ENCODE measurements around the gene KLHL25. TPM values are rescaled to one million over a fixed set of nuclear protein-coding genes. Genes with fewer than 3 reads are reported as not detected.
"Not testable (repeated sequence)": the region's sequence is repeated elsewhere in the genome, so short reads cannot be mapped to it uniquely, and the experiment has no call there.

Gene KLHL25, protein sequence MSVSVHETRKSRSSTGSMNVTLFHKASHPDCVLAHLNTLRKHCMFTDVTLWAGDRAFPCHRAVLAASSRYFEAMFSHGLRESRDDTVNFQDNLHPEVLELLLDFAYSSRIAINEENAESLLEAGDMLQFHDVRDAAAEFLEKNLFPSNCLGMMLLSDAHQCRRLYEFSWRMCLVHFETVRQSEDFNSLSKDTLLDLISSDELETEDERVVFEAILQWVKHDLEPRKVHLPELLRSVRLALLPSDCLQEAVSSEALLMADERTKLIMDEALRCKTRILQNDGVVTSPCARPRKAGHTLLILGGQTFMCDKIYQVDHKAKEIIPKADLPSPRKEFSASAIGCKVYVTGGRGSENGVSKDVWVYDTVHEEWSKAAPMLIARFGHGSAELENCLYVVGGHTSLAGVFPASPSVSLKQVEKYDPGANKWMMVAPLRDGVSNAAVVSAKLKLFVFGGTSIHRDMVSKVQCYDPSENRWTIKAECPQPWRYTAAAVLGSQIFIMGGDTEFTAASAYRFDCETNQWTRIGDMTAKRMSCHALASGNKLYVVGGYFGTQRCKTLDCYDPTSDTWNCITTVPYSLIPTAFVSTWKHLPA
- 1 to 10 TPM in 2 of 3 donors, not detected in 1; 1.2 to 2.6 TPM for polyA plus RNA-seq

DNA sequence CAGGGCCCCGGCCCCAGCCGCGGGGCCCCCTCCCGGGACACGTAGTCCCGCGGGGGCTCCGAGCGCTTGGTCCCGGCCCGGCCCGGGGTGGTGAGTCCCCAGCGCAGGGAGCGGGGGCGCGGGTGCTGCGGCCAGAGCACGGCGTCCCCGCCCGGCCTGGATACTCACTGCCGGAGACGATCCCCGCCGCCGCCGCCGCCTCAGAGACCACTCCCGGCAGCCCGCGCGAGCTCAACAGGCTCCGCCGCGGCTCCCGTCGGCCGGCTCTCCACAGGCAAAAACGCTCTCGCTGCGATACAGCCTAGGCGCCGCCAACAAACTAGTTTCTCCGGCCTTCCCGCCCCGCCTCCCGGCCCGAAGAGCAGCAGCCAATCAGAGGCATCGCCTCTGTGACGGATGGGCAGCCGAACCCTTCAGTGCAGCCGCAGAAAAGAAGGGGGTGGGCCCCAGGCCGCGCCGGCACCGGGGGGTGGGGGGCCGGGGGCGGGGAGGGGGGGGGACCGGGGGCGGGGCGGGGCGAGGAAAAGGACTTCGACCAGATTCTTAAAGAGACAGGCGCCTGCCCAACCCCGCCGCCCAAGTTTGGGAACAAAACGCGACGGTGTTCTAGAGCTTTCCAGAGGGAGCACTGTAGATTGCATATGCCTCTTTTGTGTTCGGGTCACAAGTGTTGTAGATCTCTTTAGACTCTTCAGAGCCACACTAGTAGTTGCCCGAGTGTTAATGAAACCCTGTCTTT is at the start of gene KLHL25:
TSS of gene KLHL25 (minus strand) at position 328 of the 739 bp plus-strand sequence. CDS start 25,115 bp downstream, outside the sequence.
- H3K9me3 Mint-ChIP-seq, result no peaks in the 10 kb centered on the region
- peak within 1 kb of the TSS; percentile 88 to 93 (median 91) for H3K4me3 Mint-ChIP-seq
- H3K27ac Mint-ChIP-seq, result peak within 1 kb of the TSS; percentile 69 to 92 (median 84)
- peak; percentile 90 to 93 (median 92) for DNase-seq
- H3K36me3 Mint-ChIP-seq, result peaks cover 0 to 4% (median 0%) of the 10 kb centered on the region in 3 donors
- peaks cover 5 to 13% (median 6%) of the 10 kb centered on the region in 3 donors for H3K27me3 Mint-ChIP-seq (ENCODE audit: low read depth in 3 of 3)
- H3K4me1 Mint-ChIP-seq, result peaks cover 21 to 33% of the 10 kb centered on the region in 2 donors

DNA sequence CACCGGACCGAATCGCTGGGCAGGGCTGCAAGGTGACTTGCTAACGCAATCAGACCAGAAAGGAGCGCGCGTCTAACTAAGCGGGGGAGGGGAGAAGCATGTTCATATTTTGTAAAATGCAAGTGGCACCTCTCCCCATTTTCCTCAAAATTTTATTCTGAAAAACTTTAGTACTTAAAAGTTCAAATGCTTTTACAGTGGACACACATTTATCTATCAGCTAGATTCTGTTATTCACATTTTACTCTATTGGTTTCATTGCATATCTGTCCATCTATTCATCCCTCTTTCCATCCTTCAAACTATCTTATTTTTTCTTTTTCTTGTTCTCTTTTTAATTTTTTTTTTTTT is 46.1 kb upstream of the KLHL25 start:
- Mint-ChIP-seq H3K36me3 (no peaks in the 10 kb centered on the region), H3K9me3 (no peaks in the 10 kb centered on the region), H3K27ac (no peak overlapping the region), H3K4me3 (peak overlapping the region in 2 of 5 donors; percentile 30 to 70), H3K4me1 (peaks cover 0 to 1% of the 10 kb centered on the region in 2 donors), H3K27me3 (ENCODE audit: low read depth in 3 of 3) (peaks cover 2 to 10% (median 4%) of the 10 kb centered on the region in 3 donors)
- no peak for DNase-seq

DNA sequence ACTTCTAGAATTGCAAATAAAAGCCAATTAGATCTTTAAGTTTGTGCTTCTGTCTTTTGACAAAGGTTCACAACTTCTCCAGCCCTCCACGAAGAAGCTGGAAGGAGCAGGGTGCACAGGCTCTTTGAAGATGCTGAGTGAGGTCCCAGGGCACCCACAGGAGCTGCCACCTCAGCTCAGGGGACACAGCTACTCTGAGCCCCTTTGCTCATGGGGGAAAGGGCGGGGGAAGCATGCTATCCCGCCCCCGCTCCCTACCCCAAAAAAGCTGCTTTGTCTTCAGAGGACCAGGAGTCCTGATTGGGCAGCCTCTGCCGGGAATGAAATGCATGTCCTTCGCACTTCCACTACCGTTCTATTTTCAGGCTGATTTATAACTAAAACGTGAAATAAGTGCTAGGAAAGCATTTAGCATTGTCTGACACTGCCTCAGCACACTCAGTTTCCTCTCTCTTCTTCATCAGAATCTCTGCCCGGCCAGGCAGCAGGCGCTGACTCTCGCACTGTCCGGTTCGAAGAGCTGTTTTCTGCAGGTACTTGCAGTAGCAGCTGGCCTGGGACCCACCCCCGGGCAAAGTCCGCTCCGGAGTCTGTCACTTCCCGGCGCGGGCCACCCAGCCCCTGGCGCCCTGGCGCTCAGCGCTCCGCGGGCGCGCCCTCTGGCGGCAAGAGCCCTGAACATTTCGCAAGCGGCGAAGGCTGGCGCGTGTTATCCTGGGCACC is 45.5 kb upstream of the KLHL25 start:
- Mint-ChIP-seq H3K27ac (peak overlapping the region in 1 of 6 donors; percentile 34), H3K36me3 (no peaks in the 10 kb centered on the region), H3K4me3 (peak overlapping the region in 4 of 5 donors; percentile 30 to 71 (median 57)), H3K4me1 (peaks cover 0 to 1% of the 10 kb centered on the region in 2 donors), H3K9me3 (no peaks in the 10 kb centered on the region), H3K27me3 (ENCODE audit: low read depth in 3 of 3) (peaks cover 2 to 10% (median 4%) of the 10 kb centered on the region in 3 donors)
- peak; percentile 70 to 75 (median 70) for DNase-seq

DNA sequence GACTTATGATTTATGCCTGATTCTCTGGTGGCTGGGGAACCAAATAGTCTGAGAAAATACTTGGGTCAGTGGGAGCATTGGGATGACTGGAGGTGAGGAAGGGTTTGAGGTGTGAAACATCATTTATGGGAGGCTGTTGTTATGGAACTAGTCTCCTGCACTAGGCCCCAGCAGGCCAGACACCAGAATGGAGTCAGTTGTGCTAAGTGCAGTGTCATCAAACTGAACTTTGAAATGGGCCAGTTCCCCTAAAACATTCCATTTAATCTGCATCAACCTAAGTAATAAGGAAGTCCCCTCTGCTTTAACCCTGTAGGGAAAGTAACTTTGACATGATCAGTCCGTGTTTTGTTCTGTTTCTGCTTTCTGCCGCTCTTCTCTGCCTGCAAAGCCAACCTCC is 44.9 kb upstream of the KLHL25 start:
- Mint-ChIP-seq H3K9me3 (no peaks in the 10 kb centered on the region), H3K27me3 (ENCODE audit: low read depth in 3 of 3) (peaks cover 2 to 12% (median 2%) of the 10 kb centered on the region in 3 donors), H3K4me1 (peaks cover 0 to 1% of the 10 kb centered on the region in 2 donors), H3K36me3 (no peaks in the 10 kb centered on the region), H3K4me3 (peak overlapping the region in 2 of 5 donors; percentile 5 to 29), H3K27ac (no peak overlapping the region)
- DNase-seq, result no peak

DNA sequence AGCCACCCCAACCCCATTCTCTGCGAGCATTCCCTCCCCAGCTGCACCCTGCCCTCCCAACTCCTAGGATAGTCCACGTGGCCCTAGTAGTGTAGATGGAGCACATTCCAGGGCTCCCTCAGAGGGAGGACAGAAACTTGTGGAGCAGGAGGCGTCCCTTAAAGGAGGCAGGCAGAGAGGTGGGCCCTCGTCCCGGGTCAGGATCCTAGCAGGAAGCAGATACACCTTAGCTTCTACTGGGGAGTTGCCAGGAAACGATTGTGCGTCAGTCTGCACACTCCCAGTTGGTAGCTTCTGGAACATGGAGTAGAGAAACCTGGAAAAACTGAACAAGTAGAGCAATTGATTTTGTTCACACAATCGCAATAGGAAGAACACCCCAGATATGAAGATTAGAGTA is 43.9 kb upstream of the KLHL25 start:
- Mint-ChIP-seq H3K9me3 (no peaks in the 10 kb centered on the region), H3K36me3 (no peaks in the 10 kb centered on the region), H3K27me3 (ENCODE audit: low read depth in 3 of 3) (peaks cover 2 to 8% (median 2%) of the 10 kb centered on the region in 3 donors), H3K4me1 (peaks cover 0 to 1% of the 10 kb centered on the region in 2 donors), H3K27ac (no peak overlapping the region), H3K4me3 (no peak overlapping the region)
- DNase-seq, result no peak

DNA sequence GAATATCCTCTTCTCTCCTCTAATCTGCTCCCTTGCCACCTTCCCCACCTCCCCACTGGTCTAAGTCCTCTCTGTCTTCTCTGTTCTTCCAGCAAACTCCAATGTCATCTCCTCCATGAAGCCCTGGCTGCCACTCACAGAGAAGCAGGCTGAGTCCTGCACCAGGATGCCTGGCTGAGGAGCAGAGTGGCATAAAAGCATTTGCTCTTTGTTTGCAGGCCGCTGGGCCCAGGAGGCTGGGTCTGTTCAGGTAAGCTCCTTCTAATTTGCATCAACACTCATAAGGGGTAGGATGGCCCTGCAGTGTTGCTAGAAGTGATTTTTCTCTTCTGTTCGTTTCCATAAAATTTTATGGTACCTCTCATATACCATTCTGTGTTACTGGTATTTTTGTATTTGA is 43.2 kb upstream of the KLHL25 start:
- H3K36me3 Mint-ChIP-seq, result no peaks in the 10 kb centered on the region
- H3K4me1 Mint-ChIP-seq, result peaks cover 0 to 1% of the 10 kb centered on the region in 2 donors
- no peak overlapping the region for H3K27ac Mint-ChIP-seq
- no peak for DNase-seq
- H3K27me3 Mint-ChIP-seq (ENCODE audit: low read depth in 3 of 3), result peaks cover 2 to 4% (median 2%) of the 10 kb centered on the region in 3 donors
- no peaks in the 10 kb centered on the region for H3K9me3 Mint-ChIP-seq
- H3K4me3 Mint-ChIP-seq, result no peak overlapping the region

DNA sequence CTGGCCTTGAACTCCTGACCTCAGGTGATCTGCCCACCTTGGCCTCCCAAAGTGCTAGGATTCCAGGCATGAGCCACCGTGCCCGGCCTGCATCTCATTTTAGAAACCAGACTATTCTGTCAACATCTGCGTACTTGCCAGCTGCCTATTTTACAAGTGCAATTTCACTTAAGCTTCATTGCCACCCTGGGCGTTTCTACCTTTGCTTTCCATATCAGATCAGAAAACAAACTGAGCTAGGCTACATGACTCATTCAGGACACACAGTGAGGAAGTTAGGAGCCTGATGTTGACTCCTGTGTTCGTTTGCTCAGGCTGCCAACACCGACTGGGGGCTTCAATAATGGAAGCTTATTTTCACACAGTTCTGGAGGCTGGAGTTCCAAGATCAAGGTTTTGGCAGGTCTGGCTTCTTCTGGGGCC is 42.3 kb upstream of the KLHL25 start:
- Mint-ChIP-seq H3K9me3 (no peaks in the 10 kb centered on the region), H3K36me3 (no peaks in the 10 kb centered on the region), H3K4me1 (peaks cover 0 to 1% of the 10 kb centered on the region in 2 donors), H3K27me3 (ENCODE audit: low read depth in 3 of 3) (peaks cover 2 to 4% (median 2%) of the 10 kb centered on the region in 3 donors), H3K4me3 (no peak overlapping the region), H3K27ac (no peak overlapping the region)
- no peak for DNase-seq

DNA sequence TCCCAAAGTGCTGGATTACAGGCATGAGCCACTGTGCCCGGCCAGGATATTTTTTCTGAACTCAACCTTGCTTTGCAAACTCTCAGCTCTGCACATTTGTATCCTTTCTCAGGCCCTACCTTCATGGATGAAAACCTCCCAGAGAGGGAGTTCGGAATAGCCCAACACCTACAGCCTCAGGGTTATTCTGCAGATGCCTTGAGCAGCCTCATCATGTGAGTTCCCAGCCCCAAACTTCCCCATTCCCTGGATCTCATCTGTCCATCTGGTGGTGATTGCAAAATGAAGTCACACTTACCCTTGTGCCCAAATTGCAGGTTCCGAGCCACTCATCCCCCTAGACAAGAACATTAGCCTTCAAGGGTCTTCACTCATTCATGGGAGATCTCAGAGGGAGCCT is 39.9 kb upstream of the KLHL25 start:
- Mint-ChIP-seq H3K4me3 (no peak overlapping the region), H3K27me3 (ENCODE audit: low read depth in 3 of 3) (peaks cover 1 to 4% (median 4%) of the 10 kb centered on the region in 3 donors), H3K36me3 (no peaks in the 10 kb centered on the region)

DNA sequence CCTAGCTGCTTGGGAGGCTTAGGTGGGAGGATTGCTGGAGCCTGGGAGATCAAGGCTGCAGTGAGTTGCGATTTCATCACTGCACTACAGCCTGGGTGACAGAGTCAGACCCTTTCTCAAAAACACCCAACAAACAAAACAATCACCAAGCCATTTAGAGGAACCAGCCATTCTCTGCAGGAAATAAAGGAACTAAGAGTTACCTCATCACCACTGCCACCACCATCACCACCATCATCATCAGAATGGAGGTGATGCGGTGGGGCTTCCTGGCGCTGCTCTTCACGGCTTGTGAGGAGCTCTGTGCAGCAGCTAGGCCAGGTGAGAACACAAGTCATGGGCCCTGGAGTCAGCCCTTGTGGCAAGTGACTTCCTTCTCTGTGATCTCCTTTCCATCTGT is 37.7 kb upstream of the KLHL25 start:
- Mint-ChIP-seq H3K27ac (no peak overlapping the region), H3K9me3 (no peaks in the 10 kb centered on the region), H3K36me3 (no peaks in the 10 kb centered on the region), H3K27me3 (ENCODE audit: low read depth in 3 of 3) (peaks cover 1 to 7% (median 4%) of the 10 kb centered on the region in 3 donors), H3K4me1 (no peaks in the 10 kb centered on the region), H3K4me3 (no peak overlapping the region)
- no peak for DNase-seq

More for the DNA sequence above, 39.9 kb upstream of the KLHL25 start:
- no peak for DNase-seq
- no peak overlapping the region for H3K27ac Mint-ChIP-seq
- no peaks in the 10 kb centered on the region for H3K4me1 Mint-ChIP-seq
- H3K9me3 Mint-ChIP-seq, result no peaks in the 10 kb centered on the region

DNA sequence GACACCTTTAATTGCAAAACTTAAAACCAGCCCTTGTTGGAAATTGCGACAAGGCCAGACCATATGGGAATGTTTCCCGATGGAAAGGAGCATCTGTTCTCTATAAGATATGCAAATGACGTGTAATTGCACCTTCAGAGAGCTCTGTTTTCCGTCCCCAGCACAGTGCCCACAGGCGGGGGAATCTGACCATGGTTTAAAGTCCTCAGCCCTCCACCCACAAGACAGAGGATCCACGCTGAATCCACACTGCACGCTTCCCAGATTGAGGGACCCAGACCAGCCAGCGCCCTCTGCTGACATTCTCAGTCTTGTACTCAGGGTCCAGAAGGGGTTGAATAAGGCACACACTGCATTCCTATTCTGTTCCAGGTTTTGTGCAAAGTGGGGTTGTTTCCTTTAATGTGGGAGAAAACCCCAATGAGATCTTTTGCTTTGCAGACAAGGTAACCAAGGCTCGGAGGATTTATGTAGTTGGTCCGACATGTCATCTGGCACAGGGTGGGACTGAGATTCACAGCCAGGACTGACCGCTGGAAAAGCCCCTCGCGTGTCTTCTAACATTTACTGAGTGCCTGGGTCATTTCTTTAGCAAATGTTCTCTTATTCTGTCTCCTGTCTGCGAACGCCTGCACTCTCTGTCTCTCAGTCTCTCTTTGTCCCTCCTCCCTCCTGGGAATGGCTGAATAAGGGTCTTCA is 36.8 kb upstream of the KLHL25 start:
- Mint-ChIP-seq H3K9me3 (no peaks in the 10 kb centered on the region), H3K27ac (no peak overlapping the region), H3K4me3 (no peak overlapping the region), H3K4me1 (no peaks in the 10 kb centered on the region), H3K27me3 (ENCODE audit: low read depth in 3 of 3) (peaks cover 1 to 7% (median 4%) of the 10 kb centered on the region in 3 donors), H3K36me3 (no peaks in the 10 kb centered on the region)
- DNase-seq, result peak in 2 of 3 donors; percentile 2 to 9

DNA sequence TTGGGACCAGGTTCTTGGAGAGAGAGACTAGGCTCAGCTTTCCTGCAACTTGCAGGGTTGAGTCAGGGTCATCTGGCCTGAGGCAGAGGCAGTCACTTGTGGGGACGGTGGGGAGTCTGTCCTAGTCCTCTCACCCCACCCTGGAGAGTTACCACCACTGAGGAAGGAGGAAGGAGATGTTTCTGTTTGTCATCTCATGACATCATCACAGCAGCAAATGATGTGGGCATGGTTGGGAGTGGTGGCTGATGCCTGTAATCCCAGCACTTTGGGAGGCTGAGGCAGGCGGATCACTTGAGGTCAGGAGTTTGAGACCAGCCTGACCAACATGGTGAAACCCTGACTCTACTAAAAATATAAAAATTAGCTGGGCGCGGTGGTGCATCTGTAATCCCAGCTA is 35.0 kb upstream of the KLHL25 start:
- H3K4me3 Mint-ChIP-seq, result not testable (repeated sequence)

DNA sequence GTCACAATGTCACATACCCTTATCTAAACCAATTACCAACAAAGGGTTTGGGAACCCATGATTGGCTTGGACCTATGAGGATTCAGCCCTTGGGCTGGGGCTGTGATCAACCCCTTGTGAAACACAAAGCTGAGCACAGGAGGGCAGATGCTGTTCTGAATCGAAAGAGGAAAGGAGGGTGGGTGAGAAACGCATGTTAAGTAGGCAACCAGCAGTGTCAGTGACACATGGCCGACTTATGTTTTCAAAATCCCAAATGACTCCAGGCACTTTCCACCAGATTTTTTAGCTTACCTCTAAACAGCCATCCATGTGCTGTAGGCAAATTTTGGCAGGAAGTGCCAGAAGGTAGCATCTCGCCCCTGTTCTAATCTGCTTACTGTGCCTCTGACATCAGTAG is 34.1 kb upstream of the KLHL25 start:
- Mint-ChIP-seq H3K9me3 (no peaks in the 10 kb centered on the region), H3K27me3 (ENCODE audit: low read depth in 3 of 3) (peaks cover 1 to 5% (median 4%) of the 10 kb centered on the region in 3 donors), H3K27ac (no peak overlapping the region), H3K36me3 (no peaks in the 10 kb centered on the region), H3K4me3 (no peak overlapping the region), H3K4me1 (no peaks in the 10 kb centered on the region)
- DNase-seq, result no peak

More for the DNA sequence above, 35.0 kb upstream of the KLHL25 start:
- H3K27ac Mint-ChIP-seq; H3K9me3 Mint-ChIP-seq; DNase-seq; H3K4me1 Mint-ChIP-seq; H3K27me3 Mint-ChIP-seq (ENCODE audit: low read depth in 3 of 3); H3K36me3 Mint-ChIP-seq: not testable (repeated sequence)

DNA sequence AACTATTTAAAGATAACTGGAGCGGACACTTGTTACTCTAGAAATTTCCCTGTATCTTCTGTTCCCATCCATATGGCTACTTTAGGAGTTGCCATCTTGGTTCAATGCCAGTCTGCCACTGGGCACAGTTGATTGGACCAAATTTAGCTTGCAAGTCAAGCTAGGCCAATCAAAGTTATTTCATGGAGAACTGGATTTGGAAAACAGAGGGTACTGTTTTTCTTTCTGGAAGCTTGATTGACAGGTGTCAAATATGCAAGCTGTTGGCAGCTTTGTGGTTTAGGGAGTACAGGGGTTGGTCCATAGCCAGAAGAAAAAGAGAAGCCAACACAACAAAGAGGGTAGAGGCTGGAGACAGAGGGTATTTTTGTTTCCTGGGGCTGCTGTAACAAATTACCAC is 33.4 kb upstream of the KLHL25 start:
- Mint-ChIP-seq H3K4me3 (no peak overlapping the region), H3K27ac (no peak overlapping the region), H3K36me3 (no peaks in the 10 kb centered on the region), H3K9me3 (no peaks in the 10 kb centered on the region), H3K4me1 (no peaks in the 10 kb centered on the region), H3K27me3 (ENCODE audit: low read depth in 3 of 3) (peaks cover 1 to 5% (median 4%) of the 10 kb centered on the region in 3 donors)
- DNase-seq, result no peak
